ENCODE data around the gene UBL7. TPM values are rescaled to one million over a fixed set of nuclear protein-coding genes. Genes with fewer than 3 reads are reported as not detected.

The UBL7 gene
- total and polyA plus RNA-seq, 10 of the 15 experiments (the other 5 are each of a cell fraction or from before 2014, with no cell fraction given), result 25.9 to 145 (median 90.1) TPM

GRCh38 chr15:74402873-74403587 is 57.9 kb downstream of the UBL7 start (continued):
- TF ChIP-seq ZNF274 (IDR thresholded peaks at IDR 0.05; ENCODE audit: insufficient read depth, insufficient read length) (no peak), NFXL1 (IDR thresholded peaks at IDR 0.05; ENCODE audit: borderline replicate concordance) (no peak), CEBPB (IDR thresholded peaks at IDR 0.05; ENCODE audit: borderline replicate concordance in 1 of 2, low read depth in 2 of 2, low read length in 2 of 2) (no peak), SUZ12 (IDR thresholded peaks at IDR 0.05; ENCODE audit: unreplicated experiment) (no peak), MYC (IDR thresholded peaks at IDR 0.05; ENCODE audit: insufficient read depth, insufficient read length, insufficient replicate concordance, low read length, severe bottlenecking) (peak; percentile 25), NBN (IDR thresholded peaks at IDR 0.05) (no peak; the same call in 1 of the 2 replicates), RELA (IDR thresholded peaks at IDR 0.05; ENCODE audit: borderline replicate concordance, partially characterized antibody) (no peak), PRDM15 (CRISPR knock-in tag; IDR thresholded peaks at IDR 0.05) (no peak), ZNF207 (IDR thresholded peaks at IDR 0.05; ENCODE audit: borderline replicate concordance) (no peak), ELK1 (IDR thresholded peaks at IDR 0.05; ENCODE audit: low read depth, low read length) (0 out of 2 replicates have a peak, but pooled peaks have one; percentile 25), IRF3 (IDR thresholded peaks at IDR 0.05) (no peak), CEBPZ (IDR thresholded peaks at IDR 0.05; ENCODE audit: low read depth, low read length) (no peak), MEF2B (IDR thresholded peaks at IDR 0.05; ENCODE audit: partially characterized antibody, poor library complexity, severe bottlenecking) (peak; percentile 94), EZH2 (IDR thresholded peaks at IDR 0.05; ENCODE audit: borderline replicate concordance, control insufficient read depth, low read depth, low read length) (no peak), ZBTB11 (CRISPR knock-in tag; IDR thresholded peaks at IDR 0.05) (no peak)

All from GM12878 (cell line).